B cell (primary cell): Measurements from ENCODE around the gene ILF3.

Source experiments
- CTCF ChIP-seq: fragments of 200-600 bp; IDR thresholded peaks from one replicate; pipeline ENCODE4 v1.8.0; 2022; ENCODE audit warnings: antibody characterized with exemption, mild to moderate bottlenecking
- EZH2 ChIP-seq: IDR thresholded peaks from 2 replicates; pipeline ENCODE4 v1.6.1; 2012; ENCODE audit warnings: borderline replicate concordance, low read depth, mild to moderate bottlenecking, moderate library complexity, low read length; ENCODE audit not compliant: insufficient read depth, poor library complexity, severe bottlenecking

DNA sequence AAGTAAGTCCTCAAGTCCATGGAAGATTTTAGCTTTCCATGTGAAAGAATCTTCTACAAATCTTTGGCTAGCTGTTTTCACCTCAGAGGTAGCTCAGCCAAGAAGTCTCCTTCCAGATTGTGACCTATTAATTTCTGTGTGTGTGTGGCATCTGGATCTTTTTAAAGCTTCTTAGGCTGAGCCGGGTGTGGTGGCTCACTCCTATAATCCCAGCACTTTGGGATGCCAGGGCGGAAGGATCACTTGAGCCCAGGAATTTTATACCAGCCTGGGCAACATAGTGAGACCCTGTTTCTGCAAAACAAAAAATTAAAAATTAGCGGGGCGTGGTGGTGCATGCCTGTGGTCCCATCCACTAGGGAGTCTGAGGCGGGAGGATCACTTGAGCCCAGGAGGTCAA lies 42.2 kb upstream of the ILF3 start:
- TF ChIP-seq CTCF (no peak), EZH2 (no peak)
